SH-SY5Y (cell line): ENCODE measurements around the gene LMBR1.

ENCODE experiments used
- GATA2 ChIP-seq: IDR thresholded peaks from 2 replicates; pipeline ENCODE4 v1.6.1; 2011; ENCODE audit warnings: mild to moderate bottlenecking, low read depth, low read length
- GATA3 ChIP-seq: IDR thresholded peaks from 2 replicates; pipeline ENCODE4 v1.6.1; 2011; ENCODE audit warnings: low read depth, mild to moderate bottlenecking, low read length, moderate library complexity

Gene LMBR1

GRCh38 chr7:156827587-156828203, 65.3 kb downstream of the LMBR1 start:
- TF ChIP-seq GATA2 (no peak), GATA3 (no peak)

- TF ChIP-seq GATA2: no peak
- TF ChIP-seq GATA3: no peak
Observed at GRCh38 chr7:156823435-156823834, 69.5 kb downstream of the LMBR1 start.

- no peak for TF ChIP-seq GATA2
- TF ChIP-seq GATA3: no peak
Observed at GRCh38 chr7:156820445-156821063, 72.4 kb downstream of the LMBR1 start.

DNA sequence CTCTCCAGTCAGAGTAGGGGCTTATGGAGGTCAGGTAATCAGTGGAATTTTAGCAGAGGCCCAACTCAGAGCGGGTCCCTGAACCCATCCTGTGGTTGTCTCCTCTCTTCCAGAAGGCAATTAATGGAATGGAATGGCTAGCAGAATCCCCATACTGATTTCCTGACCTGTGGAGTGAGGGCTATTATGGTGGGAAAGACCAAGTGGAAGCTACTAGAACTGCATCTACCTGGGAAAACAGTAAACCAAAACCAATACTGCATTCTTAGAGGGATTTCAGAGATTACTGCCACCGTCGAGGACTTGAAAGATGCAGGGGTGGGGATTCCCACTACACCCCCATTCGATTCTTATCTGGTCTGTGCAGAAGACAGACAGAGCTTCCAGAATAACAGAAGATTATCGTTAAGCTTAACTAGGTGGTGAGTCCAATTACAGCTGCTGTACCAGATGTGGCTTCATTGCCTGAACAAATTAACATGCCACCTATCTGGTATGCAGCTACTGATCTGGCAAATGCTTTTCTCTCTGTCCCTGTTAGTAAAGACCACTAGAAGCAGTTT, 73.2 kb downstream of the LMBR1 start:
- TF ChIP-seq GATA2 (no peak), GATA3 (no peak)

- TF ChIP-seq GATA2 (no peak), GATA3 (no peak)
Observed at GRCh38 chr7:156818133-156818532, 74.8 kb downstream of the LMBR1 start.

GRCh38 chr7:156816943-156817572, 75.9 kb downstream of the LMBR1 start:
- TF ChIP-seq GATA3: no peak
- no peak for TF ChIP-seq GATA2

DNA sequence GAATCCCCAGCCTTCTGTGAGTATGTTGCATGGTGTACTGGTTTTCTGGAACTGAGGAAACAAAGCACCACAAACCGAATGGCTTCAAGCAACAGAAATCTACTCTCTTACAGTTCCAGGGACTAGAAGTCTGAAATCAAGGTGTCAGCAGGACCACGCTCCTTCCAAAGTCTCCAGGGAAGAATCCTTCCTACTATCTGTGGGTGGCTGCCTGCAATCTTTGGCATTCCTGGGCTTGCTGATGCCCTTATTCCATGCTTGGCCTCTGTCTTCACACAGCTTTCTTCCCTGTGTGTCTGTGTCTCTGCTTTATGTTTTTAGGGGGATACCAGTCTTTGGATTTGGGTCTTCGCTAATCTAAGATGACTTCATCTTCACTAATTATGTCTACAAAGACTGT, 81.3 kb downstream of the LMBR1 start:
- TF ChIP-seq GATA3 (no peak), GATA2 (no peak)

GRCh38 chr7:156802214-156802613, 90.8 kb downstream of the LMBR1 start:
- TF ChIP-seq GATA3: no peak
- TF ChIP-seq GATA2: no peak

DNA sequence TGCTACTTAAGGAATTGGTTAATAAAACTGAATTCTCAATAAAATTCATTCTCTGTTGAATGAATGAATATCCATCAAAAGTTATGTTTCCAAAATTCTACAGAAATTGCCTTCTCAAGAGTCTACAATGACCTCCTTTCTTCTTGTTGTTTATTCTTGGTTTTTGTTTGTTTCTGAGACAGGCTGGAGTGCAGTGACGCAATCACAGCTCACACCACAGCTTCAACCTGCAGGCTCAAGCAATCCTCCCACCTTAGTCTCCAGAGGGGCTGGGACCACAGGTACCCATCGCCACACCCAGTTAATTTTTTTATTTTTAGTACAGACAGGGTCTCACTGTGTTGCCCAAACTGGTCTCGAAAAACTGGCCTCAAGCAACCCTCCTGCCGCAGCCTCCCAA, 97.6 kb downstream of the LMBR1 start:
- TF ChIP-seq GATA3 (no peak), GATA2 (no peak)

DNA sequence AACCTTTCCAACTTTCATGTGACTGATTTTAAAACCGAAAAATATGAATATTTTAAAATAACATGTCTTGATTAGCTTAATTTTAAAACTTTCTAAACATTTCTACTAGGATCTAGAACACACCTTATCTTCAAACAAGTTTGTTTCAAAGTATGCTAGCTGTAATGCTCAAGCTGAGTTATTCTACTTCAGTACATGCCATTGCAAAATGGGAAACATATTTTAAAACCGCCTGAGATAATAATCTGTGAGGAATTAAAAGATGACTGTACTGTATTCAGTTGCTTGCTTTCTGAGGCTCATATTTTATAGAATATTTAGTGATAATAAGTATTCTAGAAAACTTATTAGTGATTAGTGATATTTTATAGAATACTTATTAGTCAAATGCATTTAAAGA, 99.6 kb downstream of the LMBR1 start:
- TF ChIP-seq GATA3: peak; percentile 69
- TF ChIP-seq GATA2: no peak

- TF ChIP-seq GATA3 (no peak), GATA2 (no peak)
Observed at GRCh38 chr7:156792611-156793010, 100.4 kb downstream of the LMBR1 start.

- TF ChIP-seq GATA3 (peak; percentile 60; the same call in 1 of the 2 replicates), GATA2 (peak; percentile 30; the same call in 1 of the 2 replicates)
Observed at GRCh38 chr7:156791241-156791640, 101.7 kb downstream of the LMBR1 start.

DNA sequence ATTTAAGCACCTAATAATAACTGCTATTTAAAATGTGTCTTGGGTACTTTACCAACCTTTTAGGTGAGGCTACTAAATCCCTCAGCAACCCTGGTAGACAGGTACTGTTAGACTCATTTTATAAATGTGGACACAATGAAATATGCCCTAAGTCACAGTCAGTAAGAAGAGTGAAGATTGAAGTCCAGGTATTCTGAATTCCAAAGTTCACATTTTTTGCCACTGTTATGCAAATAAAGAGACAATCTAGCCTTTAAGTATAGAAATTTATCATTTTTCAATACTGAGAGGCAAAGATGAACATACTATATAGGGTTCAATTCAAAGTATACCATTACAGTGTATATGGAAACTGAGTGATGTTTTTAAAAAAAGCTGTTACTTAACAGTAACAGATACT, 102.7 kb downstream of the LMBR1 start:
- TF ChIP-seq GATA3 (no peak), GATA2 (no peak)

DNA sequence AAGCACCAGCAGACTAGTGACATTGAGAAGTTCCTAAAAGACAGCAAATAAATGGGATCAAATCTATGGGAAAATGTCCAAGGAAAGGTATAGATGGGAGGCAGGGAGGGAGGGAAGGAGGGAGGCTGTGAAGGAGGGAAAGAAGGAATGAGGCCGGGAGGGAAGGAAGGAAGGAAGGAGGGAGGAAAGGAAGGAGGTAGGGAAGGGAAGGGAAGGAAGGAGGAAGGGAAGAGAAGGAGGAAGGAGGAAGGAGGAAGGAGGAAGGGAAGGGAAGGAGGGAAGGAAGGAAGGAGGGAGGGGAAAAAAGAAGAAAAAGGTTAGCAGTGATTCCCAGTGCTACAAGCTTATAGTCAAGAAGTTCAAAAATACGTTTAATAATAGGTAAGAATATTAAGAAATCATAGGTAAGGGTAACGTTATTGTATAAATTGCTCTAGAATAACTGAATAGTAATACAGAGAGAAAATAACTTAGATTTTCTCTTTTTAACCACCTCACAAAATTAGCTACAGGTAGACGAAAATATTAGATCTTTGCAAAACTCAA, 106.9 kb downstream of the LMBR1 start:
- no peak for TF ChIP-seq GATA3

DNA sequence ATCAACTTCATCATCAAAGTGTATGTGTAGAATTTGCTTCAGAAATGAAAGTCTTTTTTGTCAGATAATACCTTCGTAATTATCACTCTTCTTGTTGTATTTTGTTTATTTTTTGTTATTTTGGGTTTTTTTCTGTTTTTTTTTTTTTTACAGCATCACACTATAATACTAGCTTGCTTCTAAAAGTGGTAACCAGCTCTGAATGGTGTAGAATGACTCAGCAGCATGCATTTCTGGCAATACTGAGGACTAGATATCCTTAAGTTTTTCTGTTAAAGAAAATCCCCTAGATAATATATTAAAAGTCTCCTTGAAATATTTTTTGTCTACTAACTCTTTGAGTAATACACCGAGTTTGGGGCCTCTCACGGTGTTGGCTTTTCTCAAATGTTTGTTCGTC, 109.1 kb downstream of the LMBR1 start:
- TF ChIP-seq GATA3: no peak
- no peak for TF ChIP-seq GATA2

GRCh38 chr7:156781972-156782371, 111.0 kb downstream of the LMBR1 start:
- no peak for TF ChIP-seq GATA3
